ENCODE results near the gene TIGD1.
A peak's percentile ranks its signal among the peaks of the same experiment; 100 is the strongest.

Gene TIGD1

GRCh38 chr2:232593982-232594381 is 43.6 kb upstream of the TIGD1 start:
- Histone ChIP-seq H3K27ac (ENCODE audit: low read length) (no peak overlapping the region), H3K9ac (ENCODE audit: low read length) (no peak overlapping the region), H3K4me3 (ENCODE audit: low read length) (no peak overlapping the region), H3F3A (ENCODE audit: insufficient read depth, low read length) (no peaks in the 10 kb centered on the region), H3K9me3 (replicated peaks; ENCODE audit: insufficient read depth, low read length) (no peaks in the 10 kb centered on the region), H3K27me3 (replicated peaks; ENCODE audit: insufficient read depth, low read length) (no peaks in the 10 kb centered on the region), H3K36me3 (replicated peaks; ENCODE audit: insufficient read depth, low read length) (no peaks in the 10 kb centered on the region), H3K79me2 (ENCODE audit: low read length) (no peaks in the 10 kb centered on the region), H4K20me1 (ENCODE audit: insufficient read depth, low read length) (no peaks in the 10 kb centered on the region), H3K4me1 (ENCODE audit: low read length) (peaks cover 11% of the 10 kb centered on the region), H2AFZ (ENCODE audit: low read length) (no peak overlapping the region), H3K4me2 (ENCODE audit: low read depth, low read length) (no peak overlapping the region), H3K9me2 (replicated peaks; ENCODE audit: insufficient read depth, low read length) (no peaks in the 10 kb centered on the region)
- TF ChIP-seq EZH2 (optimal IDR thresholded peaks at IDR 0.05; ENCODE audit: low read depth, low read length): no peak
- TF ChIP-seq EZH2phosphoT487 (IDR thresholded peaks at IDR 0.05; ENCODE audit: low read length): no peak
- TF ChIP-seq CTCF (IDR thresholded peaks at IDR 0.05; ENCODE audit: low read length): no peak
- no peak for DNase-seq

GRCh38 chr2:232592772-232593395 is 42.5 kb upstream of the TIGD1 start:
- Histone ChIP-seq H3K27me3 (replicated peaks; ENCODE audit: insufficient read depth, low read length) (no peaks in the 10 kb centered on the region), H3K4me3 (ENCODE audit: low read length) (no peak overlapping the region), H3K9me3 (replicated peaks; ENCODE audit: insufficient read depth, low read length) (no peaks in the 10 kb centered on the region), H4K20me1 (ENCODE audit: insufficient read depth, low read length) (no peaks in the 10 kb centered on the region), H3K9ac (ENCODE audit: low read length) (no peak overlapping the region), H3K4me1 (ENCODE audit: low read length) (peaks cover 11% of the 10 kb centered on the region), H3K36me3 (replicated peaks; ENCODE audit: insufficient read depth, low read length) (no peaks in the 10 kb centered on the region), H3K4me2 (ENCODE audit: low read depth, low read length) (peak overlapping the region; percentile 21; the same call in 1 of the 2 replicates), H3K9me2 (replicated peaks; ENCODE audit: insufficient read depth, low read length) (no peaks in the 10 kb centered on the region), H3K27ac (ENCODE audit: low read length) (no peak overlapping the region; the same call in 1 of the 2 replicates), H3F3A (ENCODE audit: insufficient read depth, low read length) (no peaks in the 10 kb centered on the region), H2AFZ (ENCODE audit: low read length) (0 out of 2 replicates have a peak overlapping the region, but pooled peaks have one; percentile 0), H3K79me2 (ENCODE audit: low read length) (no peaks in the 10 kb centered on the region)
- TF ChIP-seq CTCF (IDR thresholded peaks at IDR 0.05; ENCODE audit: low read length) (no peak), EZH2phosphoT487 (IDR thresholded peaks at IDR 0.05; ENCODE audit: low read length) (no peak), EZH2 (optimal IDR thresholded peaks at IDR 0.05; ENCODE audit: low read depth, low read length) (no peak)
- DNase-seq: peak; percentile 9

- Histone ChIP-seq H4K20me1 (ENCODE audit: insufficient read depth, low read length) (no peaks in the 10 kb centered on the region), H3K4me1 (ENCODE audit: low read length) (peaks cover 11% of the 10 kb centered on the region), H3K79me2 (ENCODE audit: low read length) (no peaks in the 10 kb centered on the region), H3K27ac (ENCODE audit: low read length) (no peak overlapping the region), H2AFZ (ENCODE audit: low read length) (no peak overlapping the region), H3K4me2 (ENCODE audit: low read depth, low read length) (no peak overlapping the region), H3K9me3 (replicated peaks; ENCODE audit: insufficient read depth, low read length) (no peaks in the 10 kb centered on the region), H3K9me2 (replicated peaks; ENCODE audit: insufficient read depth, low read length) (no peaks in the 10 kb centered on the region), H3K36me3 (replicated peaks; ENCODE audit: insufficient read depth, low read length) (no peaks in the 10 kb centered on the region), H3K4me3 (ENCODE audit: low read length) (no peak overlapping the region), H3K9ac (ENCODE audit: low read length) (no peak overlapping the region), H3K27me3 (replicated peaks; ENCODE audit: insufficient read depth, low read length) (no peaks in the 10 kb centered on the region), H3F3A (ENCODE audit: insufficient read depth, low read length) (no peaks in the 10 kb centered on the region)
- TF ChIP-seq EZH2phosphoT487 (IDR thresholded peaks at IDR 0.05; ENCODE audit: low read length): no peak
- TF ChIP-seq EZH2 (optimal IDR thresholded peaks at IDR 0.05; ENCODE audit: low read depth, low read length): no peak
- TF ChIP-seq CTCF (IDR thresholded peaks at IDR 0.05; ENCODE audit: low read length): no peak
- no peak for DNase-seq
Measured at GRCh38 chr2:232588680-232589585, 38.6 kb upstream of the TIGD1 start.

Measured in MM.1S (cell line).